Stimulated activated CD4-positive, alpha-beta T cell treated with anti-CD3 and anti-CD28 coated beads, TNF-alpha, amount 100 ng/mL, for 1 hour (primary cell): ENCODE measurements around the gene FARP1.
"Not testable (repeated sequence)": the region's sequence is repeated elsewhere in the genome, so short reads cannot be mapped to it uniquely, and the experiment has no call there.

ENCODE experiments used
- DNase-seq, 3 donors: peaks; one replicate each; pipeline ENCODE4 v3.0.0-alpha.2; 2020; ENCODE audit warnings: low read depth in 3 of 3, low spot score in 1 of 3

Gene FARP1

DNA sequence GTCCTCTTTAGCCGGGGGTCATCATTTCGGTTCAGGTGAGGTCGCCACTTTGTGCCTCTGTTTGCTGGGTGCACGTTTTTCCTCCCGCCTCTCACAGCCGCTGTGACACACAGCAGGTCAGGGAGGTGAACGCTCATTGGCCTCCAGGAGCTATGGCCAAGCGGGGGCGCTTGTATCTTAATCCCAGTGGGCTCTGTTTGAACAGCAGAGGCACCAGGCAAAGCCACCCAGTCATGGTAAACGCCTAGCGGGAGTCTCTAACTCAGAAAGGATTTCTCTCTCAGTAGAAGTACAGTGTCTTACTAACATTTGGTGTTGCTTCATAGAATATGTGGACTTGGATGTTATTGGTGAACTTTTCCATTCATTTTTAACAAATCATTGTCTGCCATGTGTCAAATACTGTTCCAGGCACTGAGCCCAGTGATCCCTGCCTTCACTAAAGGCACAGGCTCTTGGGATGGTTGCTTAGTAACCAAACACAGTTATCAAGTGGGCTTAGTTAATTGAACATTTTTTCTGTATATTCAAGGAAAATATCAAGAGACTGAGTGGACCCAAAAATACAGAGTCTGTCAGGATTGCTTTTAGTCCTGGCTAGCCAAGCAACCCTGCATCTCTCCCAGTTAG is 247.3 kb downstream of the FARP1 start:
- no peak for DNase-seq

DNA sequence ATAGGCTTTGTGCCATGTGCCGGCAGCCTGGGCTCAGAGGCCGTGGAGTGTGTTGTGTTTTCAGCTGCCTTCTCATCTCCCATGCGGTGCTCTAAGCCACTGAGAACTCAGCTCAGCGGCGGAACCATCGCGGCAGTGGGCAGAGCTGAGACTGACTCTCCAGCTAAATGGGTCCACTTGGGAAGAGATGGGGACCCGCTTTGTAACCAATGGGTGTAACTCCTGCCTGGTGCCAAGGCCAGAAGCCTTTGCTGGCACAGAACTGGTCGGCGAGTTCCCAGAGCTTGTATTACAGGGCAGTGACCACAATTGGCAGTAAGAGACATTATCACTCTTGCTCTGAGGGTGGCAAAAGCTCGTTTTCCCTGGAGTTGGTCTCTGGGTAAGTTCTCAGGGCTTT is 251.0 kb downstream of the FARP1 start:
- no peak for DNase-seq

DNA sequence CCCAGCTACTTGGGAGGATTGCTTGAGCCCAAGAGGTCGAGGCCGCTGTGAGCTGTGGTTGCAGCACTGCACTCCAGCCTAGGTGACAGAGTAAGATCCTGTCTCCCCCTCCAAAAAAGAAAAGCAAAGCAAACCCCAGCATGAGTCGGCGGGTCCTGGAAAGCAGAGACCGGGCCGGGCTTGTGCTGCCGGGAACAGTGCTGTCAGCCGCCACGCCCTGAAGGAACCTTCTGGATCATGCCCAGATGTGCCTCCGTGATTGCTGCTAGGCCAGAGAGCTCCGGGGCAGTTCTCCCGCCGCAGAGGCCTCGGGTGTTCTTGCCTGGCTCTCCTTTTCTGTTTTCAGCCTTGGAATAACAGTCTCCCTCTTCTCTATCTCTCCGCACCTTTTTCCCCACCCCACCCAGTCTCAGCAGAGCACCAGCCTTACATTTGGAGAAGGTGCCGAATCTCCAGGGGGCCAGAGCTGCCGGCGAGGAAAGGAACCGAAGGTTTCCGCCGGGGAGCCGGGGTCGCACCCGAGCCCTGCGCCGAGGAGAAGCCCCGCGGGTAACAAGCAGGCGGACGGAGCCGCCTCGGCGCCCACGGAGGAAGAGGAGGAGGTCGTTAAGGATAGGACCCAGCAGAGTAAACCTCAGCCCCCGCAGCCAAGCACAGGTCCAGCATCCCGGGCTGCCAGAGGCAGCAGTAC is 252.1 kb downstream of the FARP1 start:
- DNase-seq, result no peak

DNA sequence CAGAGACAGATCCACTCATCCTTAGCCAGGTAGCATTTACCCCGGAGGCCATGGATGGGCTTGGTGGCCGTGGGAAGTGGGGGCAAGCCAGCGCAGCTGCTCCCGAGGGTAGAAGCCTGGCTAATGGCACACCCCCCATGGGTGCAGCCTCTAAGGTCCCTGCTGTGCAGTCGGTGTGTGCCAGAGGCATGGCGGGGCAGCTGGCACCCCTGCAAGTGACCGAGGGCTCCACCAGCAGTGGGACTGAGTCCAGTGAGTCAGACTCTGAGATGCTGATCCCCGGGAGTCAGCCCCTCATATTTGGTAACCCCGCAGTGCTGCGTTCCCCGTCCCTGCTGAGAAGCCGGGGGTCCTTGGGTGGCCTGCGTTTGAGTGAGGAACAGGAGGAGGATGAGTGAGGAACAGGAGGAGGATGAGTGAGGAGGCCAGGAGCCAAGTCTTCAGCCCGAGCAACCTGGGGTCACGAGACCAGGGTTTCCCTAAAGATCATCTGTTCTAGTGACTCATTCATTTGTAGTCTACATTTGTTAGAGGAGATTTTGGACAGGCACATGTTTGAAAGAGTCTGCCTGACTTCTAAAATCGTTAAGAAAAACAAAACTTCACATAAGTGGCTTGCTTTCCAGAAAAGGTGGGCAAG is 253.3 kb downstream of the FARP1 start:
- DNase-seq, result no peak

DNA sequence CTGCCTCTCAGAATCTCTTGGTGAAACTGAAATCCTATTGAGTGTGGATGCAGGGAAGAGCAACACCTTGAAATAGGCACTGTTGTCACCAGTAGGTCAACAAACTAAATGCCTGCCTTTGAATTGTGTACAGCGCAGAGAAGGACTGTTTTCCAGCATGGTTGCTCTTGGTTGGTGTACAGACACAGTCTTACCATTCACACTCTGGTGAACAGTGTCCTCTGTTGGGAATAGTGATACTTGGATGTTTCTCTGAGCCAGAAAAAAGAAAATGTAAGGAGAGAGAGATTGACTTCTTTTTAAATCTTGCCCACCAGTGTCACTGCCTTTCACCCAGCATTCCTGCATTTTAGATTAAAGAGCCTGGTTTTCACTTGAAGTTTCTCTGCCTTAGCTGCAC is 254.3 kb downstream of the FARP1 start:
- DNase-seq, result no peak

DNA sequence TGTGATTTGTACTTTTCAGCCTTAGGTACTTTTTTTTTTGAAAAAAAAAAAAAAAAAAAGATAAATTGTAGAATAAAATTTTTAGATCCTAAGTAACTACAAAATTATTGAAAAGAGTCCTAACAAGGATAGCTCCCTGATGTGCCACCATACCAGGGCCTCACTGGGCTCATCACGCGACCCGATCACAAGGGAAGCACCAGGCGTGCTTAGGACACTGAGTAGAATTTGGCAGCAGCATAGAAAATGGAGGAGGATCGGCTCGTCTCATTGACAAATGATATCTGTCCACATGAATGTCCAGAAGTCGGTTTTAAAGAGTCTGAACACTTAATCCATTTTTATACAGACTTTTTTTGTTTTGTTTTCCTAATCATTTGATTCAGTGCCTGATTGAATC is 255.0 kb downstream of the FARP1 start:
- no peak for DNase-seq

DNA sequence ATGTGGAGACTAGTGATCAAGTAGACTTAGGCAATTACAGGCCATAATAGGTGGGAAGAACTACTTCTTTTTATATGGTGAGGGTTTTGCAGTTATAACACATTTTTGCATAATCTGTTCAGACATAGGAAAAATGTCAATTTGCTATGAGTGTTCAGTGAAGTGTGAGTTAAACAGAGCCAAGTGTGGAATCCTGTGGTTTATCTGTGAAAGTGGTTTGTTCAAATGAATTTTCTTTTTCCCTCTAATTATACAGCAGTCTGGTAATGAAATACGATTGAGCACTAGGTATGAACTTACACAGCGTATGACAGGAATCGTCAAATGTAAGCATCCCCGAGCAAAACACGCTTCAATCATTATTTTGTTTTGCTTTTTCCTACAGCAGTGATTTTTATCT is 255.7 kb downstream of the FARP1 start:
- no peak for DNase-seq

DNA sequence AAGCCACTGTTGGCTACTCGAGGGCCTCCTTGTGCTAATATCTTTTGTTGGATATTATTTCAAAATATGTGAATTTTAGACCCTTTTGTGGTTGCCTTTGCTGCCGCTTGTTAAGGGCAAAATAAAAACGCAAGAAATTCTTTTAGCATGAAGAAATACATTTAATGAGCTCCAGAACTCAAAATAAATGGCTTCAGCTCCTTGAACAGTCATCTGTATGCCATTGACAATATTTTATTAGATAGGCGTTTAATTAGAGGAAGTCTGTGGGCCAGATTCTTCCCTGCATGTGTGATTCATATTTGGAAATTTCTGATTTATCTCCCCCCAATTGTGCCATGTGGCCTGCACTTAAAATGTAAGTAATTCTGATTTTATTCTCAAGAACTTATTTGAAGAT is 256.9 kb downstream of the FARP1 start:
- no peak for DNase-seq

DNA sequence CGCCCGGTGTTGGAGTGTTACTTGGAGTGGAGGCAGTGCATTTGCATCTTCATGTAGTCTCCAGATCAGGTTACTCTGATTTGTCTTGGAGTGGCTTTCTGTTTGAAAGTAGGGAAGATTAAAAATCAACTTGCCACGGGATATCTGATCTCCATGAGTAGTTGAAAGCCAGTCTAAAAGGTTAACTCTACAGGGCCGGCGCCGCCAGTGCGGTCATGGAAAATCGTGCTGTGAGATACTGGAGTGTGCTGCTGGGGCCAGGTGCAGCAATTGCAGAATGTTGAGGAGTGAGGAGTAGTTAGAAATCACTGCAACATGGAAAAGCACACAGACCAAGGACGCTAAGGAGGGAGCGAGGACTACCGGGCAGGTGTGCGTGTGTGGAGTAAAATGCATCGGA is 259.0 kb downstream of the FARP1 start:
- no peak for DNase-seq

DNA sequence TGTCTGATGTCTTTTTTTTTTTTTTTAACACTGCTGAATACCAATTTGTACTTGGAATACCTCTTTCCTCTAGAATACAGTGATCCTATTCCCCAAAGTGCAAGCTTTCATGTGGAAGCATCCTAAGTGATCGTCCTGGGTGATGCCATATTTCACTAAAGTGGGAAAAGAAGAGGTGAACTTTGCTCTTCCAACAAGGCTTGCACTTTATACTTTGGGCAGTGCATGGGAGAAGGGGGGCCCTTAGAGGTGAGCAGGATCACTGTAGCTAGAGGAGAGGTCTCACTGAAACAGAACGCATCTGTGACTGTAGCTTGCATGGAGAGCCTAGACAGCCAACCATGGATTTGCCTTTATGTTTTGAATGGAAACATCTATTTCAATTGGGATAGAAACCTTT is 260.2 kb downstream of the FARP1 start:
- no peak for DNase-seq

DNA sequence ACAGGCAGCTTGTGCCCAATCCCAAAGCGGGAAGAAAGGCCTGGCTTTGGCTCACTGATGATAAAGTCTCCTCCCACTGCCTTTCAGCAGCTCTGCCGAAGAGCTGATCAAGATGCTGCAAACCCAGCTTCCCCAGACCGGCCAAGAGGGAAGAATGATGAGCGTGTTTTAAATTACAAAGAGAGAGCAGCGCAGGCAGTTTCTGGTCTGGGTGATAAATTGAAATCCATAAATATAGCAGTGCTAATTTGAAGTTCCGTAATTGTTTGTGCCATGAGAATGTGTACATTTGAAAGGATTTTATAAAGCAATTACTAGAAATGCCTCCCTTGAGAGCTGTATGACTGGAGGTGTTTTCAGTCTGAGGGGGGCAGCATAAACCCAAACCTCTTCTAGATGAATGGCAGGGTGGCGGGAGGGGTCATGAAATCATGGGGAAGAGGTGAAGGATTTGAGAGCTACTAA is 262.2 kb downstream of the FARP1 start:
- DNase-seq, result no peak

DNA sequence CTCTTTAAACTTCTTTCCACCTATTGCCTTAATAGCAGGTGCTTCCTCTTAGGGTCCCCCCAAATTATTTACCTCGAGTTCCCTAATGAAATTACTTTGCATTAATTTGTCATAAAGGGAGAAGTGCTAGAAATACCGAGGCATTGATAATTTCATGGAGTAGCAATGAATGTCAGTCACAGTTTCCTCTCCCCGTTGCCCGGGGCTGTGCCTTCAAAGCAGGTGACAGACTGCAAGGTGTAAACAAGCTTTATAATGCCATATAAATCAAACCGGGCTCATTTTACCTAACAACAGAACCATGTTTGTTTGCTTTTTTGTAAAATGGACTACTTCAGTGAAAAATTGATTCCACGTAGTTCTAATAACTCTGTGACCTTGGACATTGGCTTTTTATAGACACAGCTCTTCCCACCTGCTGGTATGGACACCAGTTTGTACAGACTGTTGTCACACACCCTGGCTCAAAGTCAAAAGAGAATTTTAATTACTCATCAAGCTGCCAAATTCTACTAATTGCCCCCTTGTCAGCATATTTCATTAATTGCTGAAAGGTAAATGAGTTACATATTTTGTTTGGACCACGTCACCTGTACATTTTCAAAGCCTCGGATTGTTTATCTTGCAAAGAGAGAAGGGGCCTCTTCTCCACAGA is 262.9 kb downstream of the FARP1 start:
- no peak for DNase-seq

DNA sequence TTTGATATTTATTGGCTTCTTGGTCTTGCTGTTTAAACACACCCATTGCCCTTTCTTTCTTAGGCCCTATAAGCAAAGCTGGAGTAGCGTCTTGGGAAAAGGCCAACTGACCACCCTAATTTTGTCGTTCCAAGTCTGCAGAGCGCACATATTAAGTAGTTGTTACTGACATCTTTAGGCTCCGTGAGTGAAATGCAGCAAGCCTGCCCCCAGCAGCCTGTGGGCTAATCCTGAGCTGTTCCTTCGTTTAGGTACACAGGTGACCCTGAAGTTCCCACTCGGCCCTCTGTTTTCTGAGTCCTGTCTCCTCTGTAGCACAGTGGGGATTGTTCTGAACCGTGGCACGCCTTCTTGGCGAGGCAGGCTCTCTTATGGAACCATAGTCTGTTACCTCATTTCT is 263.5 kb downstream of the FARP1 start:
- no peak for DNase-seq

DNA sequence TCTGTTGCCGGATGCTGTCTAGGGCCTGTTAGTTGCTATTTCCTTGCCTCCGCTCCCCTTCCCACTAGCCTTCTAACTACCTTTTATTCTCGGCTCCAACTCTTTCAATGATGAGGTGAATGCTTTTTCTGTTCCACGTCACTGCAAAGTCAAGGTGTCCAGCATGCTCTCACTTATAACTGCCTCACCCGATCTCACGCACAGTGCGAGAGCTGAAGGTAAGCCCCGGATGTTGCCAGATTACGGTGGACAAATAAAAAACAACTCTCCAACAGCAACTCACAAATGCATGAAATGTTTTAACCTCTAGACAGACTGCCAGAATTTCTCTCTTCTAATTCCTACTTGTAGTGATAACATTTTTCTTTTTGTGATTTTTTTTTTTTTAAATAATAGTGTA is 264.1 kb downstream of the FARP1 start:
- no peak for DNase-seq

DNA sequence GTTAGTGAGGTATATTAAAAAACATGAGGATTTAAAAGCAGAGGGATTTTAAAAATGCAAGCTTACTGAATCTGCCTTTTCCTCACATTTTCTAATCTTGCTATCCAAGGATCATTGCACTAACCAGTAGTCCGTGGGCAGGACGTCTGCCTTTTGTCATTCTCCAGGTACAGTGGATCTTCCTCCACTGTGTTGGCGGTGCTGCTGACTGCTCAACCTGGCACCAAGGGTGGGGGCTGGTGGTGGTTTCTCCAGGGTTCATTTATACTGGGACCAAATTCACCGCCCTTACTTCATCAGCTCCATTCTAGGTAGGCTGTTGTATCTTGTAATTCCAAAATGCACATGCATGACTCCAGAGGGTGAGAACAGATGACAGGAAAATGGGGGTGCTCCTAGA is 264.7 kb downstream of the FARP1 start:
- DNase-seq, result no peak

DNA sequence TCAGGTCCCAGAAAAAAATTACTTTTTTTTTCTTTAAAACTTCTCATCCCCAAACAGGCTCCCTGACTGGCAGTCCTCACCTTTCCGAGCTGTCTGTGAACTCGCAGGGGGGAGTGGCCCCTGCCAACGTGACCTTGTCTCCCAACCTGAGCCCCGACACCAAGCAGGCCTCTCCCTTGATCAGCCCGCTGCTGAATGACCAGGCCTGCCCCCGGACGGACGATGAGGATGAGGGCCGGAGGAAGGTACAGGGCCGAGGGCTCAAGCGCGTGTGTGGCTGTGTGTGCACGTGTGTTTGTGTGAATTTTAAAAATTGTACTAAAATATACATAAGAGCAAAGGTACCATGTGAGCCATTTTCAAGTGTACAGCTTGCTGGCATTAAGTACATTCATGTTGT is 266.4 kb downstream of the FARP1 start:
- no peak for DNase-seq

DNA sequence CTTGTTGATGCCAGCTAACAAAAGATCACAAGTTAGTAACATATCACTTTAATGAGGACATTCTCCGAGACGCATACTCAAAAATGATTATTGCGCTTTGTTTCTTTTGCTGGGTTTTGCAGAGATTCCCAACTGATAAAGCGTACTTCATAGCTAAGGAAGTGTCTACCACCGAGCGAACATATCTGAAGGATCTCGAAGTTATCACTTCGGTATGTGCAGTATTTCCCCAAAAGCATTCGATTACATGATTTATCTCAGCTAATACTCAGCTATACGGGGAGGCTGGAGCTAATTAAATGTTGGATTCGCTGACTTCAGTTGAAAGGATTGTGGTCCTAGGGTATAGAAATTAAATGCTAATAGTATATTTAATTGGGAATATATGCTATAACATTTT is 267.7 kb downstream of the FARP1 start:
- DNase-seq, result no peak

DNA sequence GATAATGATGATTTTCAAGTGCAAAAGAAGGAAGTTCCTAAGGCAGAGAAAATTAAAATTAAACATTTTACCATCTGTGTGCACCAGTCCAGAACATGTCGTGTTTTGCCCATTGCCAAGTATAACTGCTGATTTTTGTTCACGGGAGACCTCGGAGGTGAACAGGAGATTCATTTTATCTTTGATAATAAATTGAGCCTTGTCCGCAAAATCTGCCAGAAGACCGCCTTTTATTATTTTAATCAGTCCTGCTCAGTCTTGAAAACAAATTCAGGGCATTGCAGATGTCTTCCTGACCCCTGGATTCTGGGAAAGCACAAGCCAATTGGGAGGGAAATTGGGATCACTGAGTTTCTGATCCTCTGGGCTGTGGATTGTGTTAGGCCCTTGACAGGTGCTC is 268.1 kb downstream of the FARP1 start:
- no peak for DNase-seq

DNA sequence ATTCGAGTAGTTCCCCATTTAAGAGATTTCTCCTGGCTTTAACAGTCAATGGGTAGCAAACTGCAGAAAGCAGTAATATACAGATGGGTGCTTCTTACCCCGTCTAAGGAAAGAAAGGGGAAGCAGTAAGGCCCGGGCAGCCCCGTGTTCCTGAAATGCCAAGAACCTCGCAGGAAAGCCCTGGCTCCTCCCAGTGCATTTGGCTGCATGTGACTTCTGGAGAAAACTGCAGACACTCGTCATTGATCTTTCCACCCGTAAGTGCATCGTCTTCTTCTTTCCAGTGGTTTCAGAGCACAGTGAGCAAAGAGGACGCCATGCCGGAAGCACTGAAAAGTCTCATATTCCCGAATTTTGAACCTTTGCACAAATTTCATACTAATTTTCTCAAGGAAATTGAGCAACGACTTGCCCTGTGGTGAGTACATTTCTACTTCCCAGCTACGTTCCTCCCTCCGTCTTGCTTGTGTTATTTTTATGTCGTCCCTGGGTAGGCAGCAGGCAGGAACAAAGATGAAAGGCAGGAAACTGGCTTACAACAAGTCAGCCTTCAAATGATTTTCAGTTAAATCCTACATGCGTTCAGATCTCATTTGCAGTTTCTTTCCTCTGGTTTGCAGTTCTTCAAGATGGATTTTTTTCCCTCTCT is 268.8 kb downstream of the FARP1 start:
- DNase-seq, result no peak

DNA sequence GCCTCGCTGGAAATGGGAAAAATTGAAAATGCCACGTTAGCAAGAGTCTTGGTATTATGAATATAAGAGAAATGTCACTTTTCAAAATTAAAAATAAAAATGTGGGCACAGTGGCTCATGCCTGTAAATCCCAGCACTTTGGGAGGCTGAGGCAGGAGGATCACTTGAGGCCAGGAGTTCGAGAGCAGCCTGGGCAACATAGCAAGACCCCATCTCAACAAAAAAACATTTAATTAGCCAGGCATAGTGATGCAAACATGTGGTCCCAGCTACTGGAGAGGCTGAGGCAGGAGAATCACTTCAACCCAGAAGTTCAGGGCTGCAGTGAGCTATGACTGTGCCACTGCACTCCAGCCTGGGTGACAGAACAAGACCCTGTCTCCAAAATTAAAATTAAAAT is 270.4 kb downstream of the FARP1 start:
- DNase-seq, result not testable (repeated sequence)

DNA sequence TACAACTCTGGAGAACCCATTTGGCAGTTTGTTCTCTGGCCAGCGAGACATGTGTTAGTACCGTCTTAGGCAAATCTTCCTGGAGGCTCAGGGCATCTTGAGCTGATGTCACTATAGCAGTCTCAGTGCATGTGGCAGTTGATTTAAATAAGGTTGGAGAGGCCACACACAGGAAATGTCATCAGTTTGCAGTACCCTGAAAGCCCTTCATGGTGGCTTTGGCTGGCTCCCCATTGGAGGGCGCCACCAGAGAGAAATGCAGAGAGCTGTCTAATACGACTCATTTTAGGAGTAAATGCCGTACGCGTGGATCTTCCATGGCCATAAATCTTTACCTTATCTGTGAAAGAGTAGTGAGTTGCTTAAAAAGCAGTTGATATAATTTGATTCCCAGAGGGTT is 270.9 kb downstream of the FARP1 start:
- no peak for DNase-seq
